B cell (primary cell): ENCODE data around the gene EFEMP1. TPM values are rescaled to one million over a fixed set of nuclear protein-coding genes. Genes with fewer than 3 reads are reported as not detected.
"Not testable (repeated sequence)": the region's sequence is repeated elsewhere in the genome, so short reads cannot be mapped to it uniquely, and the experiment has no call there.

Experiments
- ATAC-seq: fragments of 200-7000 bp; cut with Tn5 transposase; one replicate; pipeline ENCODE4 v1.10.0; 2021; ENCODE audit warnings: low read depth, mild to moderate bottlenecking, moderate number of reproducible peaks, moderate library complexity
- CTCF ChIA-PET: fragments of 350-600 bp; sonication (Branson Sonifier 250); formaldehyde crosslinking; loops from one replicate; lab custom pipeline; 2021; ENCODE audit warnings: antibody characterized with exemption, inconsistent platforms; lab: Charles Lee
- POLR2A ChIA-PET: fragments of 350-600 bp; sonication (Branson Sonifier 250); formaldehyde crosslinking; loops from one replicate; lab custom pipeline; 2021; ENCODE audit warnings: antibody characterized with exemption; lab: Charles Lee
- DNase-seq: peaks from one replicate; pipeline ENCODE4 v3.0.0; 2013
- H2AFZ ChIP-seq: 2 replicates; pipeline ENCODE4 v1.6.1; 2012; ENCODE audit warnings: mild to moderate bottlenecking, low read depth, low read length; ENCODE audit not compliant: insufficient read depth, poor library complexity, severe bottlenecking
- H3K27ac ChIP-seq, 2 donors: 1 replicate in 1 of 2; 2 replicates in 1 of 2; pipeline ENCODE4 v1.5.1; 2012 to 2013; ENCODE audit warnings: low read length in 2 of 2, mild to moderate bottlenecking in 2 of 2, moderate library complexity in 1 of 2
- H3K27me3 ChIP-seq, 4 experiments: fragments of 200-600 bp in 1 of 4; sonication (generic) in 1 of 4; replicated peaks in 1 of 4; 1 replicate in 2 of 4; 2 replicates in 2 of 4; pipeline versions ENCODE4 v1.6.1 to v1.7.0; 2013 to 2016; ENCODE audit warnings: low read length in 3 of 4, mild to moderate bottlenecking in 2 of 4, mixed read lengths in 1 of 4, moderate library complexity in 1 of 4; ENCODE audit not compliant: insufficient read depth in 4 of 4, control insufficient read depth in 3 of 4; ENCODE audit errors: control extremely low read depth in 1 of 4
- H3K36me3 ChIP-seq, 2 experiments: replicated peaks in 1 of 2; 1 replicate in 1 of 2; 2 replicates in 1 of 2; pipeline versions ENCODE4 v1.6.1 to v1.7.1; 2013; ENCODE audit warnings: low read length in 1 of 2; ENCODE audit not compliant: insufficient read depth in 2 of 2, control insufficient read depth in 1 of 2; ENCODE audit errors: control extremely low read depth in 1 of 2, extremely low read depth in 1 of 2
- H3K4me1 ChIP-seq, 2 donors: fragments of 200-600 bp in 1 of 2; sonication (generic) in 1 of 2; 1 replicate in 1 of 2; 2 replicates in 1 of 2; pipeline versions ENCODE4 v1.5.1 to v1.6.1; 2013 to 2017; ENCODE audit warnings: low read length in 2 of 2; ENCODE audit not compliant: control insufficient read depth in 2 of 2, insufficient read depth in 2 of 2
- H3K4me2 ChIP-seq: replicated peaks from 2 replicates; pipeline ENCODE3; 2012; ENCODE audit warnings: mild to moderate bottlenecking, low read depth, low read length; ENCODE audit not compliant: poor library complexity, severe bottlenecking
- H3K4me3 ChIP-seq, 5 experiments: fragments of 200-600 bp in 1 of 5; sonication (generic) in 1 of 5; 1 replicate in 3 of 5; 2 replicates in 2 of 5; pipeline versions ENCODE4 v1.5.1 to v1.7.0; 2011 to 2016; ENCODE audit warnings: low read length in 4 of 5, mild to moderate bottlenecking in 4 of 5, low read depth in 2 of 5, control low read depth in 1 of 5, moderate library complexity in 1 of 5; ENCODE audit not compliant: insufficient read depth in 1 of 5; ENCODE audit errors: control extremely low read depth in 1 of 5, extremely low read depth in 1 of 5
- H3K79me2 ChIP-seq: fragments of 200-600 bp; sonication (generic); one replicate; pipeline ENCODE4 v1.6.0; 2016; ENCODE audit warnings: low read length; ENCODE audit not compliant: control insufficient read depth, insufficient read depth
- H3K9ac ChIP-seq: fragments of 200-600 bp; sonication (generic); 2 replicates; pipeline ENCODE4 v1.6.1; 2017; ENCODE audit warnings: mild to moderate bottlenecking, low read length, moderate library complexity
- H3K9me3 ChIP-seq, 3 donors: one replicate each; pipeline versions ENCODE4 v1.6.1 to v1.7.1; 2013; ENCODE audit warnings: low read length in 2 of 3; ENCODE audit not compliant: control insufficient read depth in 2 of 3, insufficient read depth in 1 of 3; ENCODE audit errors: control extremely low read depth in 1 of 3
- H4K20me1 ChIP-seq: 2 replicates; pipeline ENCODE4 v1.6.0; 2012; ENCODE audit warnings: mild to moderate bottlenecking, low read length; ENCODE audit not compliant: insufficient read depth, control insufficient read depth, poor library complexity, severe bottlenecking
- H3K27ac Mint-ChIP-seq: one replicate; pipeline ENCODE4 v1.8.0; 2021; ENCODE audit warnings: mixed read lengths
- H3K27me3 Mint-ChIP-seq: one replicate; pipeline ENCODE4 v1.8.0; 2021; ENCODE audit warnings: mixed read lengths
- H3K4me1 Mint-ChIP-seq: one replicate; pipeline ENCODE4 v1.8.0; 2021; ENCODE audit warnings: mixed read lengths
- H3K4me3 Mint-ChIP-seq: one replicate; pipeline ENCODE4 v1.8.0; 2021; ENCODE audit warnings: mixed read lengths
- H3K9me3 Mint-ChIP-seq: one replicate; pipeline ENCODE4 v1.8.0; 2022; ENCODE audit warnings: mixed read lengths; ENCODE audit not compliant: insufficient read depth
- CTCF ChIP-seq: fragments of 200-600 bp; IDR thresholded peaks from one replicate; pipeline ENCODE4 v1.8.0; 2022; ENCODE audit warnings: antibody characterized with exemption, mild to moderate bottlenecking
- EZH2 ChIP-seq: IDR thresholded peaks from 2 replicates; pipeline ENCODE4 v1.6.1; 2012; ENCODE audit warnings: borderline replicate concordance, low read depth, mild to moderate bottlenecking, moderate library complexity, low read length; ENCODE audit not compliant: insufficient read depth, poor library complexity, severe bottlenecking
- WGBS: methylation state at CpG from one replicate; pipeline ENCODE4 v1.1.5; 2013; ENCODE audit warnings: missing lambda C conversion rate; ENCODE audit not compliant: insufficient coverage; 5-methylcytosine and 5-hydroxymethylcytosine counted together
- intact Hi-C: fragments of 100-400 bp; cut with micrococcal nuclease; formaldehyde crosslinking; loops from one replicate; pipeline ENCODE4 v1.10.0; 2022
- polyA plus RNA-seq: library from polyadenylated mRNA; depleted of rRNA; stranded (reverse); fragments of >200 nt; gene quantifications from 2 replicates; pipeline ENCODE4 v1.2.3, GENCODE V29; 2012
- total RNA-seq, 2 donors: library from RNA; stranded (reverse); fragments of 120-200 nt in 1 of 2; gene quantifications; 1 replicate in 1 of 2; 2 replicates in 1 of 2; pipeline versions ENCODE4 v1.2.3 to v1.2.4, GENCODE V29; 2013 to 2022

EFEMP1 gene
- total and polyA plus RNA-seq, 2 donors (not counting 1 experiment from before 2014, with no cell fraction given), result not detected

DNA sequence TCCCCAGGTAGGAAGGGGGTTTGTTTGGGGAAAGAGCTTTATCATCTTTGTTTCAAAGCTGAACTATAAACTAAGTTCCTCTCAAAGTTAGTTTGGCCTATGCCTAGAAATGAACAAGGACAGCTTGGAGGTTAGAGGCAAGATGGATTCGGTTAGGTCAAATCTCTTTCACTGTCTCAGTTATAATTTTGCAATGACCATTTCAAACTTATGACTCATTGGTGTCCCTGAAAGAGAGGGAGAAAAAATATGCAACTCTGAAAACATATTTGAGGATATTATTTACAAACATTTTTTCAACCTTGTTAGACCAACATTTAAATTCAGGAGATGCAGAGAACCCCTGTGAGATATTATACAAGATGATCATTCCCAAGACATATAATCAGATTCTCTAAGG is 95.7 kb downstream of the EFEMP1 start:
- Histone ChIP-seq H3K27me3 (no peaks in the 10 kb centered on the region), H3K4me1 (no peaks in the 10 kb centered on the region), H3K4me3 (no peak overlapping the region), H3K9ac (no peak overlapping the region), H3K79me2 (no peaks in the 10 kb centered on the region), H3K36me3 (no peaks in the 10 kb centered on the region), H4K20me1 (no peaks in the 10 kb centered on the region), H2AFZ (no peak overlapping the region), H3K27ac (no peak overlapping the region), H3K9me3 (peaks cover 0 to 23% (median 0%) of the 10 kb centered on the region in 3 donors), H3K4me2 (no peak overlapping the region)
- no peak for DNase-seq
- Mint-ChIP-seq H3K9me3 (no peaks in the 10 kb centered on the region), H3K27ac (no peak overlapping the region), H3K27me3 (peaks cover 4% of the 10 kb centered on the region), H3K4me1 (no peaks in the 10 kb centered on the region), H3K4me3 (no peak overlapping the region)
- WGBS, result no CpG with 5 or more reads among the region's 1 CpG
- no peak for TF ChIP-seq EZH2
- TF ChIP-seq CTCF, result no peak
- no peak for ATAC-seq
- POLR2A ChIA-PET, result no interaction called here
- intact Hi-C loops, result no loop called here
- CTCF ChIA-PET, result no interaction called here

DNA sequence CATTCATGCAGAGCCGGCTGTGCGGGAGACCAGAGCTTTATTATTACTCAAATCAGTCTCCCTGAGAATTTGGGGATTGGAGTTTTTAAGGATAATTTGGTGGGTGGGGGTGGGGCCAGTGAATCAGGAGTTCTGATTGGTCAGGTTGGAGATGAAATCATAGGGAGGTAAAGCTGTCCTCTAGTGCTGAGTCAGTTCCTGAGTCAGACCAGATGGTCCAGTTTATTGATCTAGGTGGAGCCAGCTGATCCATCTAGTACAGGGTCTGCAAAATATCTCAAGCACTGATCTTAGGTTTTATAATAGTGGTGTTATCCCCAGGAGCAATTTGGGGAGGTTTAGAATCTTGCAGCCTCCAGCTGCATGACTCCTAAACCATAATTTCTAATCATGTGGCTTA is 96.2 kb downstream of the EFEMP1 start:
- intact Hi-C loops, H3K4me3 ChIP-seq, CTCF ChIA-PET, H3K36me3 ChIP-seq, H2AFZ ChIP-seq, H3K9me3 Mint-ChIP-seq, H3K79me2 ChIP-seq, ATAC-seq, H3K27ac Mint-ChIP-seq, POLR2A ChIA-PET, H3K4me3 Mint-ChIP-seq, H3K9ac ChIP-seq, H3K27ac ChIP-seq, H4K20me1 ChIP-seq, H3K4me2 ChIP-seq, H3K4me1 Mint-ChIP-seq, H3K4me1 ChIP-seq, H3K27me3 Mint-ChIP-seq, DNase-seq, H3K27me3 ChIP-seq: not testable (repeated sequence)
- H3K9me3 ChIP-seq, result peaks cover 0 to 23% (median 0%) of the 10 kb centered on the region in 3 donors
- no CpG with 5 or more reads among the region's 2 CpGs for WGBS
